Caki2 (cell line): Measurements from ENCODE around the gene IFIT3. TPM values are rescaled to one million over a fixed set of nuclear protein-coding genes. Genes with fewer than 3 reads are reported as not detected.
"Not testable (repeated sequence)": the region's sequence is repeated elsewhere in the genome, so short reads cannot be mapped to it uniquely, and the experiment has no call there.

Experiments
- DNase-seq: peaks from one replicate; pipeline ENCODE4 v3.0.0-alpha.2; 2015; ENCODE audit warnings: low read depth
- in situ Hi-C: cut with HindIII; loops from 2 replicates; pipeline ENCODE4 v1.10.0; 2016; ENCODE audit warnings: low sequenced_read_pairs, low pct_unique_long_range_greater_than_20kb, mixed read lengths
- total RNA-seq: library from RNA; depleted of rRNA; stranded (reverse); fragments of >200 nt; shearing (Covaris generic); gene quantifications from 2 replicates; pipeline ENCODE4 v1.2.3, GENCODE V29; 2014; ENCODE audit warnings: low replicate concordance

IFIT3 gene
- total RNA-seq, 1 experiment from 2014 or later = 11.3 TPM

DNA sequence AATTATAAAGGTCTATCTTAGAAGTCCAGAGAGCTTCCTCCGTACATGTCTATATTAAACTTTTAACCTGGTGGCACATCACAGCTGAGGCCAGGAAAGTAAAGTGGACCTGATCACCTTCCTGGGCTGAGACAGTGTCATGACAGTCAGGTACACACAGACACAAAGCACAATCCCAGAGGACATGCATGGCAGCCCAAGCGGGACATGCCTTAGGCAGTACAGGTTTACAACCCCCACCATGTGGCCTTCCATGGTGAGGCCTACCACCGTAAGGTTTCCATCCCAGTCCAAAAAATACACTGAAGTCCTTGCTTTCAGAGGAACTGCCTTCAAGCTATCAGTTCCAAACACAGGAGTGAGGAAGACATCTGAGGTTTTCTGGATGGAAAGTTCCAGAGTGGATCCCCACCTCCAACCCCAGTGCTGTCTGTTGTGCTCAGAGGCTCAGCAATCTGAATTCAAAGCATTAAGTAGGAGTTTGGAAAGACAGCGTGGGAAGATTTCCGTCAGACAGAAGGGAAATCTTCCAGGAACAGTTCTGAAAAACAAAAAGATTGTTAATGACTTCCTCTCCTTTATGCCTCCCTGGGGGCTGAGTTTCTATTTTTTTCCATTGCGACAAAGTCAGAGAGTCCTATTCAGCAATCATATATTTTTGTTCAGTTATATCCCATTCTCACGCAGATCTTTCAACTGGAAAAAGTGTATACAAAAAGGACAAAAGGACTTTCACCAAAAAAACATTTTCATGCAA lies 20.1 kb downstream of the IFIT3 start:
- in situ Hi-C loops = no loop called here
- DNase-seq = peak; percentile 41

DNA sequence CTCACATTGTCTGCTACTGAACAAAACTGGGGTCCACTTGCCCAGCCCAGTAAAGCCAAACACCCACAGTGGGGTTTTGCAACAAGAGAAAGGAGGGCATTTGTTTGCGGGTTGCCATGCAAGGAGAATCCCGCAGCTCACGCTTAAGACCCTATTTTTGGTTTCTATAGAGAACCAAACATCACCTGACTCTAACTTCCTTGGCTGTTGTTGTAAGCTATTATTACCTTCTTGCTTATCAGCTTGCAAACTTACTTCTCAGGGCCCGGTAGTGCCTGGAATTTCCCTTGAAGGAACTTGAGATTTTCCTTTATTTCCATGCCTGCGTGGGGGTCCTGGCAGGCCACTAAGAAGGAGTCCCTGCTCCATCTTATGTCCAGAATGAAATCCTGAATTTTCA lies 20.7 kb downstream of the IFIT3 start:
- DNase-seq = no peak
- in situ Hi-C loops = no loop called here

DNA sequence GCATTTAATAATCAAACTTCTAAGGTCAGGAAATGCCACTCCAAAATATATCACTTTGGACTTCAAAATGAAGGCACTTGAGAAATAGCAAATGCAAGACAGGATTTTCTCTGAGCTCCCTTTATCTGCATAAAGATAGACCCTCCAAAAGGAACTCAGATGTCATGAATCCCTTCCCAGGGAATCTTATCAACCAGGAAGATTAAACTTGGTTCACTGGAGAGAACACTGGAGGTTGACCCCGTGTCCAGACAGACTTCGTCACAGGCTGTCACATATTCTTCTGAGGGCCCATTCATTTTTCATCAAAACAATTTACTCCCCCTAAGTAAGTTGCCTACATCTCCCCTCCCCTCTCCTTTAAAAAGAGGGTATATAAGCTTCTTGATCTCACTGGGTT lies 21.2 kb downstream of the IFIT3 start:
- in situ Hi-C loops = no loop called here
- no peak for DNase-seq

DNA sequence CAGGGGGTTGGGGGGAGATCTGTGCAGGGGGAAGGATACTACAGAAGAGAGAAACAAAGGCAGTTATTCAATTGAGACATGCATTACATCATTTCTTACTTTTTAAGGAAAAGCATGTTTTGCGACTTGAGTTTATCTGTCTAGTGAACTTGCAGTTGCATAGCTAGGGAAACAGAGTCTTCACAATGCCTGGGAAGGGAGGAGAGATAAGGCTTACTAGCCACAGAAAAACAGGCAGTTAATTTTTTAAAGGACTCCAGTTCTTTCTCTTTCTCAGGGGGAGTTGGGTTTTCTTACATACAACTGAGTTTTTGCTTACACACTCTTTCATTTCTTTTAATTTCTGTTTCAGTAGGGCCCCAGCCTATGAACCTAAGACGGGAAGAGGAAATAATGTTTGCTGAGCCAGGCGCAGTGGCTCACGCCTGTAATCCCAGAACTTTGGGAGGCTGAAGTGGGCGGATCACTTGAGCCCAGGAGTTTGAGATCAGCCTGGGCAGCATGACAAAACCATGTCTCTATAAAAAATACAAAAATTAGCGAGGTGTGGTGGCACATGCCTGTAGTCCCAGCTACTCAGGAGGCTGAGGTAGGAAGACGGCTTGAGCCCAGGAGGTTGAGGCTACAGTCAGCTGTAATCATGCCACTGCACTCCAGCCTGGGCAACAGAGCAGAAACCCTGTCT lies 23.0 kb downstream of the IFIT3 start:
- DNase-seq = peak; percentile 26
- in situ Hi-C loops = not testable (repeated sequence)

DNA sequence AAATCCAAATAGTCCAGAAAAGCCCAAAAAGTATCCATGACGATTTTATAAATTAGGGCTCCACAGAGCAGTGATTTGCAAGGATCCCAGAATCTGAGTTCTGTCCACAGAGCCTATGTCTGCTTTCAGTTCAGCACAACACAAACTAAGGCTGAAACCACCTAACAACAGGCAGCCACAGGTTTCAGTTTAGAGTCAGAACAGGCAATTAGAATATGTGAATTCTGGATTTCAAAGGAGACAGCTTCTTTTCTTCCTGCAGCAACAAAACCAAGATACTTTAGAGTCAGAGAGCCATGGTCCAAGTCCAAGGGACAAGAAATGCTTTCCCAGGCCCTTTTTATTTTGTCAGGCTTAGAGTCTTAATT lies 23.6 kb downstream of the IFIT3 start:
- in situ Hi-C loops = no loop called here
- no peak for DNase-seq

DNA sequence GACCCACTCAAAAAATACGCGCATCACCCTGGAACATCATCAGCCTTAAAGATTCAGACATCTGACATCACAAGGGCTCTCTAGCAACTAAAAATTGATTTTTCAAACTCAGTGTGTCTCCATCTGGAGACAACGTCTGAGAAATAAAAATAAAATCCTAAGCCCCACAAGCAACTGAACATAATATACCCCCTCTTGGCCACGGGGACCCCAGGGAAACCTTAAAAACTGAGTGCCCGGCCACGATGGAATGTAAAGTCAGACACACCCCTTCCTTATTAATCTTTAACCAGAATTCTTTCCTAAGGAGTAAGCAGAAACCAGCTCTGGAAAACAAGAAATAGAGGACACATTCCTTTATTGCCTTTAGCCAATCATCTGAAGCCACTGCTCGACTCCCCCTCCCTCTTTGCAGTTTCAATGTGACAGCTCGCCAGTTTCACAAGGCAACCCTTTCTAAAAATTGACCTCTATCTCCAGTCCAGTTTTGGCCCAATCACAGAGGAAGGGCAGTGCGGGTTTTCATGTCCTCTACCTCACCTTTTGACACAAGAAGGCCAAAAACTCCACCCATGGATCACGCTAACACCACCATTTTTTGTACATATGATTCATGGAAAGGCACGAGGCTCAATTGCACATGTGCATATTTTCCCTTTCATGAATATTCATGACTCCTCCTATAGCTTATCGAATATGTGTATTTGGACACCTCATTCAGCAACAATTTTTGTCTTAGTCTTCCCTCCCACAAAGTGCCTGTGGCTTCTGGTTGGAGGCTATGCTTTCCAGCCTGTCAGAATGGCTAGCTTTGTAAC lies 24.2 kb downstream of the IFIT3 start:
- DNase-seq = peak; percentile 99

DNA sequence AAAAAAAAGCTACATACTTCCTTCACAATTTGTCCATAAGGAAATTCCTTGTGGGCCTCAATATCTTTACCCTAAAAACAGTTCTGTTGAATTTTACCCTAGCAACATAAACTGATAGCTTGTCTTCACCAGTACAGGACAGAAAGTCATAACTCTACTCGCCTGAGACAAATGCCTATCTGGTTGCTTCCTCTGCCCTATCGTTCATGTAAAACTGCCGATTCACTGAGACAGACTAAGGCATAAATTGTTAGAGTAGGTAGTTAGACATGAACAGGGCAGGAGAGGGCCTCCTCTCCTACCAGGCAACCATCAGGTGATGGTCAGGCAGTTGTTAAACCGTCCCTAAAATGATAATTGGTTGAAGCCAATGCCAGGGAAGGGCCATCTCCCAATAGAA lies 25.0 kb downstream of the IFIT3 start:
- in situ Hi-C loops = no loop called here
- no peak for DNase-seq

More for the DNA sequence above, 24.2 kb downstream of the IFIT3 start:
- in situ Hi-C loops = no loop called here

DNA sequence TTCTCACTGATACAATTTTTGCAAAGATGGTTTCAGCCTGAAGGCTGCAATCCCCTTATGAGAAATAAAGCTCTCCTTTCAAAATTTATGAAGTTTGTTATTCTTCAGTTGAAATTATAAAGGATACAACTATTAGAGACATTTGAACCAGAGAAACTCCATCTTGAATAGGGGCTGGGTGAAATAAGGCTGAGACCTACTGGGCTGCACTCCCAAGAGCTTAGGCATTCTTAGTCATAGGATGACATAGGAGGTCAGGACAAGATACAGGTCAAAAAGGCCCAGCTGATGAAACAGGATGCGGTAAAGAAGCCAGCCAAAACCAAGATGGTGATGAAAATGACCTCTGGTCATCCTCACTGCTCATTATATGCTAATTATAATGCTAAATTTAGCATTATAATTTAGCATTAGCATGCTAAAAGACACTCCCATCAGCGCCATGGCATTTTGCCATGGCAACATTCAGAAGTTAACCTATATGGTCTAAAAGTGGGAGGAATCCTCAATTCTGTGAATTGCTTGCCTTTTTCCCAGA lies 27.7 kb downstream of the IFIT3 start:
- DNase-seq = no peak
- in situ Hi-C loops = no loop called here

DNA sequence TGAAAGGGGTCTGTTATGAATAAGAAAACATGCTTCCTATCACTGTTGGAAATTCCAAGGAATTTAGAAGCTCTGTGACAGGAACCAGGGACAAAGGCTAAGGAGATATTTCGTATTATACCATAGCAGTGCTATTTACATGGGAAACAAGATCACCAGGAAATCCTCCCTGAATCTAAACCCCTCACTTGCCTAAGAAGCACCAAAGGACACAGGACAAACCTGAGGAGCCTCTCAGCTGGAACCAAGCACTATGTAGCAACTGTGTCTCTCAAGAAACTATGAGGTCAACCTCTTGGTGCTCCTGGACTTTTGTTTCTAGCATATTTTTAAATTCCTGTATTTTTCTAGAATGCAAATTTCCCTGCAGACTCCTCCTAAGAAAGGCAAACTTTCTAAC lies 29.3 kb downstream of the IFIT3 start:
- in situ Hi-C loops = no loop called here
- no peak for DNase-seq

DNA sequence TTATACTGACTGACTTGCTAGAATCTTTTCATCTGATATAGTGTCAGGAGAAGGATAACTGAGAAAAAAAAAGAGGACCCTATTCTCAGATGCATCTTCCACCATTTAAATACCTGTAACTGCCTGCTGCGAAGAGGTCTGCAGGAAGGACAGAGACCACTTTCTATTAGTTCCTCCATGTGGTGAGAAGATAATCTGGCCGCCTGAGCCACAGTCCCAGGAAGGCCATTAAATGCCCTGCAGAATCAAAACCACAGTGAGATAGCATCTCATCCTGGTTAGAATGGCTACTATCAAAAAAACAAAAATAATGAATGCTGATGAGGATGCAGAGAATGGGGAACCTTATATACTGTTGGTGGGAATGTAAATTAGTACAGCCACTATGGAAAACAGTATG lies 30.2 kb downstream of the IFIT3 start:
- DNase-seq = no peak
- in situ Hi-C loops = no loop called here

DNA sequence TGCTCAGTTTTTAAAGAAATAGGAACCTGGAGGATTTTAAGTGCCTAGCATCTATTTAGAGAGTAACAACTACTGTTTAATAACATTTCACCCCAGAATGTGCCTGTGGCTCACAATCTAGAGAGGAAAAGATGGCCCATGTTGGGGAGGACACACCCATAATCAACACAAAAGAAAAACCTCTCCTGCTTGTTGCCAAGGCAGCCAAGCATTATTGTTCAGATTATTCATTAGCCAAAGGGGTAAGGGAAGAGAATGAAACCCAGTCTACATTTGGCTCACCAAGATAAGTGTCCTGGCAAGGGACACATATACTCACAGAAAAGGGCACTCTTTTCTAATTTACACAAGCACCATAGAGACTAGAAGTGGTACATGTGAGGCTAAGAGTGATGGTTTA lies 32.4 kb downstream of the IFIT3 start:
- in situ Hi-C loops = no loop called here
- DNase-seq = peak; percentile 23

DNA sequence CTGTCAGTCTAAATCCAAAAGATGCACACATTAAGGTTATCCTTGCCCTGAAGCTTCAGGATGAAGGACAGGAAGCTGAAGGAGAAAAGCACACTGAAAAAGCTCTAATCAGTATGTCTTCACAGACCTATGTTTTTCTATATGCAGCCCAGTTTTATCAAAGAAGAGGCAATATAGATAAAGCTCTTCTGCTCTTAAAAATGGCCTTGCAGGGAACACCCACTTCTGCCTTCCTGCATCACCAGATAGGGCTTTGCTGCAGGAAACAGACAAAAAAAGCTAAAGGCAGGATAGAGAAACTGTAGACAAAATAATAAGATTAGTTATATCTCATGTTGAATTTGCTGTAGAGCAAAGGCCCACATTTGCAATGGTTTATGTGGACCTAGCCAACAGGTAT lies 35.1 kb downstream of the IFIT3 start:
- in situ Hi-C loops = no loop called here
- DNase-seq = no peak

DNA sequence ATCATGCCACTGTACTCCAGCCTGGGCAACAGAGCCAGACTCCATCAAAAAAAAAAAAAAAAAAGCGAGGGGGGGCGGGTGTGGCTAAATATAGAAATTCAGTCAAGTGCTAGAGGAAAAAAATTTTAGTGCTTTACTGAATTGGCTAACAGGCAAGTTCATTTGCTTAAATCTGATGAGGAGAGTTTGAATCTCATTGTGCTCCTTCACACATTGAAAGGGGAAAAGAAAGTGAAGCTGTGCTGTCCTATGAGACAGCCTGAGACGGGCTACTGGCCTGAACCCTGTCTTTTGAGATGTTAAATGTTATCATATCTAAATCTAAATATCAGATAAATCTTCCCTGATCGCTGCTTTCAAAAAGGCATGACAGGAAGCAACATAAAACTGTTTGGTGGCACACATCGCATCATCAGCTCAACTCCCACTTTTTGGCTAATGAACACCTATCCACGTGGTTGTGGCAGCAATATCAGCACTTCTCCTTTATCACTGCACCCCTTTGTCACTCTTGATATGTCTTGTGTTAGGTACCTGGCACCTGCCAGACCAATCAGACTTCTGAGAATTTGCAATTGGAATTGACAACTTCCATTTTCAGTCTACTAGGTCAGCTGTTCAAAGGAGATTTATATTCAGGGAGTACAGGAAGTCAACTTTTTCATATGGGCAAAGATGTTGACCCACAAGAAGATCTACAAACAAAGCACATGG lies 36.1 kb downstream of the IFIT3 start:
- no peak for DNase-seq
- in situ Hi-C loops = no loop called here

DNA sequence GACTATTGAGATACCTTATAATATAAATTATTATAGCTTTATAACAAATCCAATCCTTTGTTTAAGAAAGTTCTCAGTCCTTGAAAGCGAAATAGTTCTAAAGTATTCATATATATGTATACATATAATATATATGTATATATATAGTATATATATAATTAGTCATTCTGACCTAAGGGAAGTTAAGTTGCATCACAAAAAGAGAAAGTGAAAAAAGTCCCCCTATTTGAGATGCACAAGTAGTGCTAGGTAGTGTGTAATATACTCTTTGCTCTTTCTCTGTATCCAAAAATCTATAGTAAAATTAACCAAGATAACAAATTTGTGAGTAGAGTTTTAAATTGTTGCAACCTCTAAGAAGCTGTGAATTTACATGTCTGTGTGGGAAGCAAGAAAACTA lies 36.7 kb downstream of the IFIT3 start:
- in situ Hi-C loops = no loop called here
- DNase-seq = no peak

DNA sequence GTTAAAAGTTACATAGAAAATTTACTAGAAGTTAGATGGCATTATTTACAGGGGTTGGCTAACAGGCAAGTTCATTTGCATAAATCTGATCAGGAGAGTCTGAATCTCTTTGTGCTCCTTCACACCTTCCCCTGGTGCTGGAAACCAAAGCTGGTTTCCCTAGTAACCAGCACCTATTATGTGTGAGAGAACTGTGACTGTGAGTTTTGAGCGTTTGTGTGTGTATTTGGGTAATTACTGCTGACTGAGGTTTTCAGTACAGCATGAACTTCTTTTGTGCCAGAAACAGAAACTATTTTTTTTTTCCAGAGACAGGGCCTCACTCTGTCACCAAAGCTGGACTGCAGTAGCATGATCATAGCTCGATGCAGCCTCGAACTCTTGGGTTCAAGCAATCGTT lies 39.7 kb downstream of the IFIT3 start:
- no peak for DNase-seq
- in situ Hi-C loops = no loop called here

DNA sequence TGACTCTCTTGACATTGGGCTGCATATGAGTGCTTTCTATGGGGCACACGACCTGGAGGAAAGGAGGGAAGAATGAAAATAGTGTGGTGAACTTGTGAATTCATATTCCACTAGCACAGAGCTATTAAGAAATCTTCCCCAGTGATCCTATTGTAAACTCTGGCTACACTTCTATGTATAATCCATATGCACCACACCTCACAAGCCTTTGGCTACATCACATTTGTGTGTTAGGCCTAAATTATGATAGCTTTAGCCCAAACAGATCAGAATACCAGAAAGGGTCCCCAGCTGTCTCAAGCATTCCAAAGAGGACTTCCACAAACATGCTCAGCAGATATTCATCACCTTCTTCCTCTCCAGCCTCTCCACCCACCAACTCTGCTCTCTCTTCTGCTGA lies 40.3 kb downstream of the IFIT3 start:
- DNase-seq = no peak
- in situ Hi-C loops = no loop called here

DNA sequence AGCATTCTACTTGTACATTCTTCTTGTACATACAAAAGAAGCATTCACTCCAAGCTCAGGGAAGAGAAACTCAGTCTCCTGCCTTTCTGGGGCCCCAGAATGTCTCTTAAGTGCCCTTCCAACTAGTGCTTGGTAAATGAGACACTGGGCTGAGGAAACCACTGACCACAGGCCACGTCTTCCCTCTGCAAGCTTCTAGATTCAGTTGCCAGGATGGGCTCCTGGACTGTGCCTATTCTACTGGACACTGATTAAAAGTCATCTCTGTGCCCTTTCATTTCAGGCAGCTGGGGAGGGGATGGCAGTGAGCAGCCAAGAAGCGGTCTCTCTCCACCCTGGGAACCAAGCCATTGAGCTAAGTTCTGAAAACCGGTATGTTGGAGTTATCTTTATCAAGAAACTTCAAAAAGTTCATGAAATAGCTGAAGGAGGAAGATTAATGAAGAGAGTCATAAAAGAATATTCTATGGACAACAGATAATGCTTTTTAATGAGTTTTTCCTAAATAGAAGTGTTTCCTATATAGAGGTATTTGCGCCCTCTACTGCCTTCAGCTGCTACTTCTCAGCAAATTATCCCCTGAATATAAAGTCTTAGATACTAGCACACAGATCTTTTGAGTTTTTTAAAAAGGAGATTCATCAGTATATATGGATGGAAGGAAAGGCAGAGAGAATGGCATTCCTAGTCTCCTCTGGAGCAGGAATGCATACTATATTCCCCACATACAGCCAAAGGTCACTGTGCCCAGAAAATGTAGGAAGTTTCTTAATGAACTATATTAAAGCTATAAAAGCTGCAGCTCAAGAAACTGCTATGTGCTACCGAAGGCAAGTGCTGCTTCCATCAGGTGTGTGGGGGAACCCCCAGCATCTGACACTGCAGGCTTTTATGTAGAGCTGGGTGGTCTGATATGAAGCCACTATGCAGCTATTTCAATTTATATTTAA lies 41.6 kb downstream of the IFIT3 start:
- peak; percentile 23 for DNase-seq
- in situ Hi-C loops = no loop called here
